Activated CD4-positive, alpha-beta T cell treated with anti-CD3 and anti-CD28 coated beads, Interleukin-2, amount 50 U/mL, for 16 hours (primary cell): ENCODE measurements around the gene SYK.

ENCODE experiments used
- DNase-seq: peaks from one replicate; pipeline ENCODE4 v3.0.0-alpha.2; 2020

SYK gene

GRCh38 chr9:90826326-90827020, 24.9 kb downstream of the SYK start:
- DNase-seq: no peak

GRCh38 chr9:90827181-90827871, 25.7 kb downstream of the SYK start:
- DNase-seq: no peak

GRCh38 chr9:90830051-90830450, 28.4 kb downstream of the SYK start:
- DNase-seq: no peak

GRCh38 chr9:90830977-90831376, 29.4 kb downstream of the SYK start:
- no peak for DNase-seq

- no peak for DNase-seq
These were observed 30.6 kb downstream of the SYK start for GRCh38 chr9:90832261-90832660.

GRCh38 chr9:90834828-90835595, 33.4 kb downstream of the SYK start:
- no peak for DNase-seq

- no peak for DNase-seq
These were observed 34.9 kb downstream of the SYK start for GRCh38 chr9:90836411-90837080.

GRCh38 chr9:90838098-90838497, 36.5 kb downstream of the SYK start:
- DNase-seq: no peak

- DNase-seq: no peak
These were observed 37.0 kb downstream of the SYK start for GRCh38 chr9:90838581-90839154.

- no peak for DNase-seq
These were observed 37.6 kb downstream of the SYK start for GRCh38 chr9:90839183-90839728.

- no peak for DNase-seq
These were observed 39.1 kb downstream of the SYK start for GRCh38 chr9:90840696-90841095.

- no peak for DNase-seq
These were observed 39.6 kb downstream of the SYK start for GRCh38 chr9:90841213-90841612.

- DNase-seq: no peak
These were observed 40.0 kb downstream of the SYK start for GRCh38 chr9:90841615-90842014.

- DNase-seq: no peak
These were observed 40.7 kb downstream of the SYK start for GRCh38 chr9:90842176-90842777.

- DNase-seq: no peak
These were observed 41.4 kb downstream of the SYK start for GRCh38 chr9:90842996-90843395.

GRCh38 chr9:90843525-90843924, 41.9 kb downstream of the SYK start:
- no peak for DNase-seq

- no peak for DNase-seq
These were observed 42.7 kb downstream of the SYK start for GRCh38 chr9:90844326-90844725.

- DNase-seq: no peak
These were observed 45.3 kb downstream of the SYK start for GRCh38 chr9:90846770-90847419.

- no peak for DNase-seq
These were observed 46.4 kb downstream of the SYK start for GRCh38 chr9:90847971-90848370.

- DNase-seq: no peak
These were observed 47.2 kb downstream of the SYK start for GRCh38 chr9:90848866-90849265.

- DNase-seq: no peak
These were observed 49.8 kb downstream of the SYK start for GRCh38 chr9:90851444-90851843.

GRCh38 chr9:90853945-90854344, 52.3 kb downstream of the SYK start:
- DNase-seq: no peak
